ENCODE results near the gene YY1. TPM values are rescaled to one million over a fixed set of nuclear protein-coding genes. Genes with fewer than 3 reads are reported as not detected.

The YY1 gene
- total RNA-seq, 1 donor from 2014 or later = 87.5 TPM

- TF ChIP-seq EZH2 (IDR thresholded peaks at IDR 0.05; ENCODE audit: insufficient read depth, low read length) = no peak
- no peak overlapping the region for H3K4me3 Mint-ChIP-seq (ENCODE audit: unreplicated experiment)
- H3K4me1 Mint-ChIP-seq (ENCODE audit: low read depth, unreplicated experiment) = peaks cover 3% of the 10 kb centered on the region
- no peaks in the 10 kb centered on the region for H3K9me3 Mint-ChIP-seq (ENCODE audit: unreplicated experiment)
- Histone ChIP-seq H3K36me3 (ENCODE audit: insufficient read depth, low read length) (no peaks in the 10 kb centered on the region), H3K4me2 (ENCODE audit: low read length) (no peak overlapping the region), H3K4me1 (ENCODE audit: insufficient read depth, low read length) (no peaks in the 10 kb centered on the region), H2AFZ (ENCODE audit: low read depth, low read length) (no peak overlapping the region), H3K4me3 (ENCODE audit: insufficient read depth, low read depth, low read length) (no peak overlapping the region), H3K9ac (ENCODE audit: low read length) (no peak overlapping the region), H4K20me1 (ENCODE audit: insufficient read depth, low read length) (no peaks in the 10 kb centered on the region), H3K27me3 (ENCODE audit: insufficient read depth, low read length) (no peaks in the 10 kb centered on the region), H3K9me3 (ENCODE audit: insufficient read depth, low read depth, low read length) (no peaks in the 10 kb centered on the region), H3K27ac (ENCODE audit: low read depth, low read length) (no peak overlapping the region), H3K79me2 (ENCODE audit: insufficient read depth, low read length) (no peaks in the 10 kb centered on the region)
- DNase-seq (ENCODE audit: low read depth) (no peak), FAIRE-seq (no peak)
- H3K36me3 Mint-ChIP-seq (ENCODE audit: low read depth, unreplicated experiment) = no peaks in the 10 kb centered on the region
- no peaks in the 10 kb centered on the region for H3K27me3 Mint-ChIP-seq (ENCODE audit: low read depth, unreplicated experiment)
- H3K27ac Mint-ChIP-seq (ENCODE audit: unreplicated experiment) = no peak overlapping the region
These were observed 39.6 kb upstream of the YY1 start for GRCh38 chr14:100199240-100199860.

GRCh38 chr14:100200311-100200710 lies 38.6 kb upstream of the YY1 start:
- TF ChIP-seq EZH2 (IDR thresholded peaks at IDR 0.05; ENCODE audit: insufficient read depth, low read length) = no peak
- TF ChIP-seq, protein P1, sequence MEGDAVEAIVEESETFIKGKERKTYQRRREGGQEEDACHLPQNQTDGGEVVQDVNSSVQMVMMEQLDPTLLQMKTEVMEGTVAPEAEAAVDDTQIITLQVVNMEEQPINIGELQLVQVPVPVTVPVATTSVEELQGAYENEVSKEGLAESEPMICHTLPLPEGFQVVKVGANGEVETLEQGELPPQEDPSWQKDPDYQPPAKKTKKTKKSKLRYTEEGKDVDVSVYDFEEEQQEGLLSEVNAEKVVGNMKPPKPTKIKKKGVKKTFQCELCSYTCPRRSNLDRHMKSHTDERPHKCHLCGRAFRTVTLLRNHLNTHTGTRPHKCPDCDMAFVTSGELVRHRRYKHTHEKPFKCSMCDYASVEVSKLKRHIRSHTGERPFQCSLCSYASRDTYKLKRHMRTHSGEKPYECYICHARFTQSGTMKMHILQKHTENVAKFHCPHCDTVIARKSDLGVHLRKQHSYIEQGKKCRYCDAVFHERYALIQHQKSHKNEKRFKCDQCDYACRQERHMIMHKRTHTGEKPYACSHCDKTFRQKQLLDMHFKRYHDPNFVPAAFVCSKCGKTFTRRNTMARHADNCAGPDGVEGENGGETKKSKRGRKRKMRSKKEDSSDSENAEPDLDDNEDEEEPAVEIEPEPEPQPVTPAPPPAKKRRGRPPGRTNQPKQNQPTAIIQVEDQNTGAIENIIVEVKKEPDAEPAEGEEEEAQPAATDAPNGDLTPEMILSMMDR (IDR thresholded peaks at IDR 0.05; ENCODE audit: insufficient read depth, low read depth, low read length) = no peak
- H3K4me3 ChIP-seq (ENCODE audit: insufficient read depth, low read depth, low read length) = no peak overlapping the region
- no peaks in the 10 kb centered on the region for H3K4me1 ChIP-seq (ENCODE audit: insufficient read depth, low read length)
- H3K27ac ChIP-seq (ENCODE audit: low read depth, low read length) = no peak overlapping the region
- Mint-ChIP-seq H3K4me3 (ENCODE audit: unreplicated experiment) (no peak overlapping the region), H3K9me3 (ENCODE audit: unreplicated experiment) (no peaks in the 10 kb centered on the region), H3K27me3 (ENCODE audit: low read depth, unreplicated experiment) (no peaks in the 10 kb centered on the region), H3K27ac (ENCODE audit: unreplicated experiment) (no peak overlapping the region), H3K36me3 (ENCODE audit: low read depth, unreplicated experiment) (no peaks in the 10 kb centered on the region), H3K4me1 (ENCODE audit: low read depth, unreplicated experiment) (peaks cover 3% of the 10 kb centered on the region)
- no peaks in the 10 kb centered on the region for H3K79me2 ChIP-seq (ENCODE audit: insufficient read depth, low read length)
- FAIRE-seq (no peak), DNase-seq (ENCODE audit: low read depth) (no peak)
- H4K20me1 ChIP-seq (ENCODE audit: insufficient read depth, low read length) = no peaks in the 10 kb centered on the region
- H3K9me3 ChIP-seq (ENCODE audit: insufficient read depth, low read depth, low read length) = no peaks in the 10 kb centered on the region
- H3K36me3 ChIP-seq (ENCODE audit: insufficient read depth, low read length) = no peaks in the 10 kb centered on the region
- H3K27me3 ChIP-seq (ENCODE audit: insufficient read depth, low read length) = no peaks in the 10 kb centered on the region
- H3K9ac ChIP-seq (ENCODE audit: low read length) = no peak overlapping the region
- H2AFZ ChIP-seq (ENCODE audit: low read depth, low read length) = no peak overlapping the region
- no peak overlapping the region for H3K4me2 ChIP-seq (ENCODE audit: low read length)

DNA sequence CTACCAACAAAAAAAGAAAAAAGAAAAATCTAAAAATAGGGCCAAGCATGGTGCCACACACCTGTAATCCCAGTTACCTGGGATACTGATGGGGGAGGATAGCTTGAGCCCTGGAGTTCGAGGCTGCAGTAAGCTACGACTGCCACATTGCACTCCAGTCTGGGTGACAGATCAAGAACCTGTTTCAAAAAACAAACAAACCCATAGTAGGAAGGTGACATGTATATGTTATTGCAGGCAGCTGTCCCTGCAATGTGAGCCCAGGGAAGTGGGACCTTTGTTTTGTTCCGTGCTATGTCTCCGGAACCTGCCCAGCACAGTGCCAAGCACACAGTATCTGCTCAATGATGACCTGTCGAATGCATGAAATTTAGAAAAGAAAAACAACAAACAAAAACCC lies 37.2 kb upstream of the YY1 start:
- TF ChIP-seq, protein P1 (IDR thresholded peaks at IDR 0.05; ENCODE audit: insufficient read depth, low read depth, low read length) = no peak
- TF ChIP-seq EZH2 (IDR thresholded peaks at IDR 0.05; ENCODE audit: insufficient read depth, low read length) = no peak
- Histone ChIP-seq H3K9me3 (ENCODE audit: insufficient read depth, low read depth, low read length) (no peaks in the 10 kb centered on the region), H3K4me3 (ENCODE audit: insufficient read depth, low read depth, low read length) (no peak overlapping the region), H3K27ac (ENCODE audit: low read depth, low read length) (no peak overlapping the region), H3K4me1 (ENCODE audit: insufficient read depth, low read length) (no peaks in the 10 kb centered on the region), H3K4me2 (ENCODE audit: low read length) (no peak overlapping the region), H4K20me1 (ENCODE audit: insufficient read depth, low read length) (no peaks in the 10 kb centered on the region), H2AFZ (ENCODE audit: low read depth, low read length) (no peak overlapping the region), H3K9ac (ENCODE audit: low read length) (no peak overlapping the region), H3K27me3 (ENCODE audit: insufficient read depth, low read length) (no peaks in the 10 kb centered on the region), H3K36me3 (ENCODE audit: insufficient read depth, low read length) (no peaks in the 10 kb centered on the region), H3K79me2 (ENCODE audit: insufficient read depth, low read length) (no peaks in the 10 kb centered on the region)
- DNase-seq (ENCODE audit: low read depth) = no peak
- FAIRE-seq = no peak
- Mint-ChIP-seq H3K27me3 (ENCODE audit: low read depth, unreplicated experiment) (no peaks in the 10 kb centered on the region), H3K9me3 (ENCODE audit: unreplicated experiment) (no peaks in the 10 kb centered on the region), H3K4me1 (ENCODE audit: low read depth, unreplicated experiment) (peaks cover 3% of the 10 kb centered on the region), H3K27ac (ENCODE audit: unreplicated experiment) (no peak overlapping the region), H3K4me3 (ENCODE audit: unreplicated experiment) (no peak overlapping the region), H3K36me3 (ENCODE audit: low read depth, unreplicated experiment) (peaks cover 1% of the 10 kb centered on the region)

Data from astrocyte (in vitro differentiated cells and primary cell).